HCT116 (cell line): ENCODE measurements around the gene CRYAB. TPM values are rescaled to one million over a fixed set of nuclear protein-coding genes. Genes with fewer than 3 reads are reported as not detected.

Source experiments
- ATAC-seq: fragments of 200-7000 bp; cut with Tn5 transposase; 2 replicates; pipeline ENCODE4 v1.9.1; 2020; ENCODE audit warnings: mild to moderate bottlenecking, moderate library complexity
- BruUV-seq: library from RNA; stranded (reverse); fragments of 400-500 nt; replicated peaks from 2 replicates; lab custom pipeline; 2021; lab: Mats Ljungman, UMichigan
- CTCF ChIA-PET: fragments of 300-600 bp; sonication (Branson Sonifier 250); formaldehyde crosslinking; loops from one replicate; lab custom pipeline; 2021; ENCODE audit warnings: antibody characterized with exemption; lab: Charles Lee
- POLR2A ChIA-PET: fragments of 300-600, 350-600 bp; sonication (Branson Sonifier 250); formaldehyde crosslinking; loops from one replicate; lab custom pipeline; 2021; ENCODE audit warnings: antibody characterized with exemption; lab: Charles Lee
- RAD21 ChIA-PET, 2 experiments: fragments of 300-600 bp; sonication (Branson Sonifier 250); formaldehyde crosslinking; loops; one replicate each; lab custom pipeline; 2023; ENCODE audit warnings: low total read pairs in 2 of 2; ENCODE audit not compliant: uncharacterized antibody in 2 of 2, unreplicated experiment in 2 of 2, low non-redundant PET in 1 of 2; lab: Charles Lee
- DNase-seq: peaks from one replicate; pipeline ENCODE4 v3.0.0-alpha.2; 2010; ENCODE audit warnings: low read depth, low spot score
- H2AFZ ChIP-seq: fragments of 200-600 bp; shearing (Covaris generic), sonication (generic); 2 replicates; pipeline ENCODE4 v1.6.1; 2017; ENCODE audit warnings: low read depth, mixed run types, mixed read lengths, antibody characterized with exemption, low read length; ENCODE audit not compliant: poor library complexity, severe bottlenecking
- H3K27ac ChIP-seq: 2 replicates; pipeline ENCODE4 v1.5.1; 2012; ENCODE audit warnings: low read depth, low read length
- H3K27me3 ChIP-seq: fragments of 200-600 bp; sonication (generic); 2 replicates; pipeline ENCODE4 v1.6.1; 2016; ENCODE audit warnings: mixed run types, low read length, mixed read lengths; ENCODE audit not compliant: insufficient read depth
- H3K36me3 ChIP-seq, 2 experiments: fragments of 200-500 bp in 1 of 2; fragments of 200-600 bp in 1 of 2; sonication (Bioruptor generic) in 1 of 2; sonication (generic) in 1 of 2; 2 replicates each; pipeline versions ENCODE4 v1.5.1 to v1.6.1; 2014 to 2016; ENCODE audit warnings: low read length in 2 of 2, inconsistent platforms in 1 of 2, mixed read lengths in 1 of 2, mixed run types in 1 of 2; ENCODE audit not compliant: insufficient read depth in 2 of 2, control insufficient read depth in 1 of 2
- H3K4me1 ChIP-seq, 2 experiments: fragments of 200-600 bp in 1 of 2; sonication (generic) in 1 of 2; 2 replicates each; pipeline versions ENCODE4 v1.5.1 to v1.6.1; 2012 to 2017; ENCODE audit warnings: low read length in 2 of 2, inconsistent platforms in 1 of 2, mild to moderate bottlenecking in 1 of 2, mixed read lengths in 1 of 2, mixed run types in 1 of 2, moderate library complexity in 1 of 2; ENCODE audit not compliant: insufficient read depth in 2 of 2, control insufficient read depth in 1 of 2
- H3K4me2 ChIP-seq: fragments of 200-600 bp; sonication (generic); 2 replicates; pipeline ENCODE4 v1.6.1; 2017; ENCODE audit warnings: mixed run types, low read length, mixed read lengths
- H3K4me3 ChIP-seq, 2 experiments: fragments of 200-600 bp in 1 of 2; sonication (generic) in 1 of 2; replicated peaks in 1 of 2; 2 replicates each; pipeline ENCODE4 v1.5.1; 2011 to 2016; ENCODE audit warnings: low read length in 2 of 2, control low read depth in 1 of 2, low read depth in 1 of 2, mild to moderate bottlenecking in 1 of 2, mixed read lengths in 1 of 2, mixed run types in 1 of 2
- H3K79me2 ChIP-seq: fragments of 200-600 bp; sonication (generic); 2 replicates; pipeline ENCODE4 v1.6.1; 2017; ENCODE audit warnings: mild to moderate bottlenecking, mixed run types, low read length, moderate library complexity, mixed read lengths; ENCODE audit not compliant: insufficient read depth
- H3K9ac ChIP-seq: fragments of 200-600 bp; sonication (generic); 2 replicates; pipeline ENCODE4 v1.6.1; 2016; ENCODE audit warnings: low read length, mixed read lengths
- H3K9me2 ChIP-seq: fragments of 200-600 bp; sonication (generic), shearing (Covaris generic); 2 replicates; pipeline ENCODE4 v1.6.1; 2017; ENCODE audit warnings: mixed run types, mild to moderate bottlenecking, moderate library complexity; ENCODE audit not compliant: insufficient read depth
- H3K9me3 ChIP-seq, 2 experiments: fragments of 200-500 bp in 1 of 2; fragments of 200-600 bp in 1 of 2; sonication (Bioruptor generic) in 1 of 2; sonication (generic) in 1 of 2; 2 replicates each; pipeline ENCODE4 v1.6.1; 2014 to 2017; ENCODE audit warnings: low read length in 2 of 2, mixed read lengths in 2 of 2, inconsistent platforms in 1 of 2, low read depth in 1 of 2, mild to moderate bottlenecking in 1 of 2, mixed run types in 1 of 2, moderate library complexity in 1 of 2; ENCODE audit not compliant: control insufficient read depth in 1 of 2, insufficient read depth in 1 of 2
- H4K20me1 ChIP-seq: fragments of 200-600 bp; sonication (generic), shearing (Covaris generic); 2 replicates; pipeline ENCODE4 v1.6.1; 2017; ENCODE audit warnings: mixed run types, mild to moderate bottlenecking, moderate library complexity; ENCODE audit not compliant: insufficient read depth
- CBX3 ChIP-seq: IDR thresholded peaks from 2 replicates; pipeline ENCODE4 v1.6.1; 2012; ENCODE audit warnings: low read depth
- CEBPB ChIP-seq: IDR thresholded peaks from 2 replicates; pipeline ENCODE4 v1.6.1; 2012; ENCODE audit warnings: low read depth
- CTCF ChIP-seq, 3 experiments: fragments of 200-600 bp in 1 of 3; sonication (generic) in 1 of 3; IDR thresholded peaks in 2 of 3; conservative IDR thresholded peaks in 1 of 3; 2 replicates each; pipeline ENCODE4 v1.5.1; 2012 to 2017; ENCODE audit warnings: low read depth in 2 of 3, low read length in 2 of 3, antibody characterized with exemption in 1 of 3, borderline replicate concordance in 1 of 3, control low read depth in 1 of 3, mild to moderate bottlenecking in 1 of 3, mixed read lengths in 1 of 3, mixed run types in 1 of 3, moderate library complexity in 1 of 3; ENCODE audit not compliant: insufficient read depth in 1 of 3
- ELF1 ChIP-seq: IDR thresholded peaks from 2 replicates; pipeline ENCODE4 v1.6.1; 2012; ENCODE audit warnings: low read depth, borderline replicate concordance
- EZH2phosphoT487 ChIP-seq: fragments of 200-600 bp; IDR thresholded peaks from 2 replicates; pipeline ENCODE4 v1.6.1; 2018; ENCODE audit warnings: antibody characterized with exemption, borderline replicate concordance
- FOSL1 ChIP-seq: IDR thresholded peaks from 2 replicates; pipeline ENCODE4 v1.6.1; 2012; ENCODE audit warnings: low read depth
- RAD21 ChIP-seq: IDR thresholded peaks from 2 replicates; pipeline ENCODE4 v1.6.1; 2012; ENCODE audit warnings: low read depth, mild to moderate bottlenecking
- REST ChIP-seq: IDR thresholded peaks from 2 replicates; pipeline ENCODE4 v1.6.1; 2012; ENCODE audit warnings: low read depth
- SIN3A ChIP-seq: IDR thresholded peaks from 2 replicates; pipeline ENCODE4 v1.6.1; 2012; ENCODE audit warnings: low read depth
- TCF7L2 ChIP-seq: IDR thresholded peaks from 2 replicates; pipeline ENCODE4 v1.7.0; 2011; ENCODE audit warnings: borderline replicate concordance, inconsistent platforms; ENCODE audit not compliant: insufficient read depth, insufficient read length; ENCODE audit errors: extremely low read depth
- ZBTB33 ChIP-seq: IDR thresholded peaks from 2 replicates; pipeline ENCODE4 v1.6.1; 2011; ENCODE audit warnings: mild to moderate bottlenecking, low read length, moderate library complexity; ENCODE audit not compliant: insufficient replicate concordance; ENCODE audit errors: extremely low read depth
- ZNF274 ChIP-seq: fragments of 200-500 bp; sonication (Bioruptor generic); IDR thresholded peaks from 2 replicates; pipeline ENCODE4 v1.6.1; 2014; ENCODE audit warnings: mild to moderate bottlenecking, low read depth, low read length, inconsistent platforms
- intact Hi-C: fragments of 100-400 bp; cut with micrococcal nuclease; formaldehyde crosslinking; loops from 2 replicates; pipeline ENCODE4 v1.10.0; 2022
- total RNA-seq: library from RNA; stranded (reverse); gene quantifications from one replicate; pipeline ENCODE4 v1.2.1, GENCODE V29; 2021; ENCODE audit not compliant: unreplicated experiment

Gene CRYAB
- total RNA-seq, 1 experiment from 2014 or later = not detected

- H3K27ac ChIP-seq = no peak overlapping the region
- no peaks in the 10 kb centered on the region for H3K4me1 ChIP-seq
- H3K9me3 ChIP-seq = no peaks in the 10 kb centered on the region
- H3K27me3 ChIP-seq = no peaks in the 10 kb centered on the region
- no peaks in the 10 kb centered on the region for H3K79me2 ChIP-seq
- no peak overlapping the region for H2AFZ ChIP-seq
- TF ChIP-seq TCF7L2 (no peak), REST (no peak), ZNF274 (no peak), ZBTB33 (no peak), EZH2phosphoT487 (no peak), RAD21 (no peak), CBX3 (no peak), ELF1 (no peak), SIN3A (no peak), CTCF (IDR thresholded peaks at IDR 0.05 in 2 of 3, conservative IDR thresholded peaks at IDR 0.05 in 1 of 3; ENCODE audit: borderline replicate concordance in 1 of 3, insufficient read depth in 1 of 3, low read depth in 2 of 3, low read length in 2 of 3) (no peak), CEBPB (no peak), FOSL1 (no peak)
- intact Hi-C loops = no loop called here
- ChIA-PET CTCF (no interaction called here), RAD21 (no interaction called here), POLR2A (no interaction called here)
- DNase-seq = no peak
- no peaks in the 10 kb centered on the region for H3K9me2 ChIP-seq
- no TSS peak for BruUV-seq
- ATAC-seq = no peak
- no peaks in the 10 kb centered on the region for H4K20me1 ChIP-seq
- no peak overlapping the region for H3K4me2 ChIP-seq
- no peak overlapping the region for H3K9ac ChIP-seq
- no peak overlapping the region for H3K4me3 ChIP-seq
- H3K36me3 ChIP-seq = peaks cover 9 to 19% of the 10 kb centered on the region in 2 experiments; a peak in 3 of 4 replicates
Observed at GRCh38 chr11:111860257-111860656, 51.3 kb downstream of the CRYAB start.
